HG02938 (cell line): ENCODE results near the gene POLR2I.

Source experiments
- ATAC-seq: cut with Tn5 transposase; IDR thresholded peaks from one replicate; pipeline ENCODE4 v1.9.1; 2021; ENCODE audit warnings: mild to moderate bottlenecking, moderate library complexity; ENCODE audit not compliant: unreplicated experiment

Gene POLR2I

DNA sequence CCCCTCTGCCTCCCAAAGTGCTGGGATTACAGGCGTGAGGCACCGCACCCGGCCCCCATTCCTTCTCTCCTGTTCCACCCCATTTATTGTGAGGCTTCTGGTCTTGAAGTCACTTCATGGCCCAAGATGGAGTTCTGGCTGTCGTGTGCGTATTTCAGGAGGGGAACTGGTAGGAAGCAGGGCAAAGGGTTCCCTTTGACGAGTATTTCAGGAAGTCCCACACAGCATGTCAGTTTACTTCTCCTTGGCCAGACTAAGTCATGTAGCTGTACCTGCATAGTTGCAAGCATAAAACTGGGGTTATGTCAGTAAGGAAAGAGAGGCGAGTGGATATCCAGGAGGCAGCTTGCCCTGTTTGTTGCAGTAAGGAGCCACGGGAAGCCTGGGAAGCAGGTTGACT is 49.8 kb downstream of the POLR2I start:
- ATAC-seq: no peak
